CD14-positive monocyte (primary cell): Measurements from ENCODE around the gene RGS7. TPM values are rescaled to one million over a fixed set of nuclear protein-coding genes. Genes with fewer than 3 reads are reported as not detected.

Experiments used
- DNase-seq, 3 donors: peaks; one replicate each; pipeline ENCODE4 v3.0.0-alpha.2; 2011 to 2022
- H2AFZ ChIP-seq: 2 replicates; pipeline ENCODE4 v1.6.0; 2012; ENCODE audit warnings: mild to moderate bottlenecking, low read depth, low read length, inconsistent platforms; ENCODE audit not compliant: insufficient read depth, poor library complexity, severe bottlenecking
- H3K27ac ChIP-seq, 2 donors: 1 replicate in 1 of 2; 2 replicates in 1 of 2; pipeline ENCODE4 v1.5.1; 2012 to 2013; ENCODE audit warnings: low read length in 2 of 2, control low read depth in 1 of 2, inconsistent platforms in 1 of 2, low read depth in 1 of 2, mild to moderate bottlenecking in 1 of 2
- H3K27me3 ChIP-seq, 2 donors: one replicate each; pipeline versions ENCODE4 v1.6.0 to v1.6.1; 2011 to 2013; ENCODE audit warnings: low read length in 2 of 2; ENCODE audit not compliant: control insufficient read depth in 2 of 2, insufficient read depth in 2 of 2
- H3K36me3 ChIP-seq, 2 donors: replicated peaks in 1 of 2; 1 replicate in 1 of 2; 2 replicates in 1 of 2; pipeline versions ENCODE4 v1.5.1 to v1.6.1; 2012 to 2013; ENCODE audit warnings: low read length in 2 of 2, control low read depth in 1 of 2, inconsistent platforms in 1 of 2, mild to moderate bottlenecking in 1 of 2; ENCODE audit not compliant: insufficient read depth in 2 of 2, control insufficient read depth in 1 of 2
- H3K4me1 ChIP-seq, 2 donors: 1 replicate in 1 of 2; 2 replicates in 1 of 2; pipeline versions ENCODE4 v1.5.1 to v1.6.1; 2012 to 2013; ENCODE audit warnings: low read length in 2 of 2, control low read depth in 1 of 2, inconsistent platforms in 1 of 2, mild to moderate bottlenecking in 1 of 2, moderate library complexity in 1 of 2; ENCODE audit not compliant: insufficient read depth in 2 of 2, control insufficient read depth in 1 of 2
- H3K4me2 ChIP-seq: replicated peaks from 2 replicates; pipeline ENCODE3; 2012; ENCODE audit warnings: low read length, moderate library complexity, mild to moderate bottlenecking; ENCODE audit not compliant: poor library complexity, severe bottlenecking; ENCODE audit errors: extremely low read depth
- H3K4me3 ChIP-seq, 3 experiments: fragments of 200-600 bp in 1 of 3; sonication (generic) in 1 of 3; replicated peaks in 1 of 3; 1 replicate in 2 of 3; 2 replicates in 1 of 3; pipeline ENCODE4 v1.5.1; 2011 to 2013; ENCODE audit warnings: low read length in 3 of 3, mild to moderate bottlenecking in 3 of 3, control low read depth in 2 of 3, low read depth in 2 of 3, inconsistent platforms in 1 of 3, moderate library complexity in 1 of 3
- H3K79me2 ChIP-seq: 2 replicates; pipeline ENCODE4 v1.6.0; 2012; ENCODE audit warnings: mild to moderate bottlenecking, control low read depth, inconsistent platforms, low read length, moderate library complexity; ENCODE audit not compliant: insufficient read depth
- H3K9ac ChIP-seq: 2 replicates; pipeline ENCODE4 v1.6.0; 2017; ENCODE audit warnings: low read length, mild to moderate bottlenecking; ENCODE audit not compliant: insufficient read depth, poor library complexity, severe bottlenecking
- H3K9me3 ChIP-seq, 2 donors: replicated peaks in 1 of 2; 1 replicate in 1 of 2; 2 replicates in 1 of 2; pipeline versions ENCODE4 v1.5.1 to v1.6.1; 2012 to 2013; ENCODE audit warnings: low read length in 2 of 2, control low read depth in 1 of 2; ENCODE audit not compliant: control insufficient read depth in 1 of 2, insufficient read depth in 1 of 2
- H4K20me1 ChIP-seq: 2 replicates; pipeline ENCODE4 v1.6.0; 2012; ENCODE audit warnings: mild to moderate bottlenecking, low read length, control low read depth, moderate library complexity; ENCODE audit not compliant: insufficient read depth
- H3K27ac Mint-ChIP-seq, 7 donors: one replicate each; pipeline ENCODE4 v1.8.0; 2020; ENCODE audit warnings: mild to moderate bottlenecking in 7 of 7, mixed read lengths in 7 of 7, moderate library complexity in 6 of 7, inconsistent platforms in 2 of 7
- H3K27me3 Mint-ChIP-seq, 3 donors: one replicate each; pipeline ENCODE4 v1.8.0; 2021 to 2022; ENCODE audit warnings: low read depth in 3 of 3, mild to moderate bottlenecking in 3 of 3, mixed read lengths in 3 of 3, moderate library complexity in 3 of 3, inconsistent platforms in 1 of 3
- H3K36me3 Mint-ChIP-seq, 2 donors: one replicate each; pipeline ENCODE4 v1.8.0; 2020; ENCODE audit warnings: mixed read lengths in 2 of 2, inconsistent platforms in 1 of 2, mild to moderate bottlenecking in 1 of 2
- H3K4me1 Mint-ChIP-seq: one replicate; pipeline ENCODE4 v1.8.0; 2020; ENCODE audit warnings: mild to moderate bottlenecking, mixed read lengths
- H3K4me3 Mint-ChIP-seq, 2 donors: one replicate each; pipeline ENCODE4 v1.8.0; 2020; ENCODE audit warnings: mild to moderate bottlenecking in 2 of 2, mixed read lengths in 2 of 2, moderate library complexity in 1 of 2
- H3K9me3 Mint-ChIP-seq, 7 donors: one replicate each; pipeline ENCODE4 v1.8.0; 2020 to 2022; ENCODE audit warnings: mixed read lengths in 7 of 7, mild to moderate bottlenecking in 6 of 7, moderate library complexity in 6 of 7, inconsistent platforms in 2 of 7
- CTCF ChIP-seq: fragments of 200-600 bp; IDR thresholded peaks from one replicate; pipeline ENCODE4 v1.8.0; 2022; ENCODE audit warnings: antibody characterized with exemption, mild to moderate bottlenecking
- WGBS: methylation state at CpG from one replicate; pipeline ENCODE4 v1.1.5; 2013; ENCODE audit warnings: missing lambda C conversion rate; ENCODE audit not compliant: insufficient coverage; 5-methylcytosine and 5-hydroxymethylcytosine counted together
- intact Hi-C, 2 donors: fragments of 100-400 bp; cut with micrococcal nuclease; formaldehyde crosslinking; loops; one replicate each; pipeline versions ENCODE4 v1.15.0 to v1.15.1; 2023
- polyA plus RNA-seq, 3 donors: library from polyadenylated mRNA; depleted of rRNA in 1 of 3; unstranded in 2 of 3; stranded (reverse) in 1 of 3; fragments of 300-500 nt in 2 of 3; fragments of >200 nt in 1 of 3; fragmentation: Illumina TruSeq in 2 of 3; gene quantifications; 1 replicate in 2 of 3; 2 replicates in 1 of 3; pipeline ENCODE4 v1.2.3, GENCODE V29; 2012 to 2021

Gene RGS7
- polyA plus RNA-seq, 3 donors: not detected

DNA sequence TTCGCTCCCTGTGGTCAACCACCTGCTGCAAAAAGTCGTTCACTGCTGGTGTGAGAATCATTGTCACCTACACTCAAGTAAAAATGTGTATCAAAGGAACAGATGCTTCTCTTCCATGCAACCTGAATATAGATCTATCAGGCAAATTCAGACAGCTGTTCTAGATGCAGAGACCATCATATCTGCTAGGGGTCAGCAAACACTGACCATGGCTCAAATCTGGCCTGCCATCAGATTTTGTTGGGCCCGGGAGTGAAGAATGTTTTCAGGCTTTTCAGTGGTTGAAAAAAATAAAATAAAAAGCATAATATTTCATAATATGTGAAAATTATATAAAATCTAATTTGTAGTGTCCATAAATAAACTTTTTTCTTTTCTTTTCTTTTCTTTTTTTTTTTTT is 199.6 kb downstream of the RGS7 start:
- Histone ChIP-seq H4K20me1 (no peaks in the 10 kb centered on the region), H3K27me3 (no peaks in the 10 kb centered on the region), H3K9ac (no peak overlapping the region), H3K9me3 (peaks cover 0 to 3% of the 10 kb centered on the region in 2 donors), H3K4me3 (no peak overlapping the region), H2AFZ (no peak overlapping the region), H3K4me1 (no peaks in the 10 kb centered on the region), H3K27ac (no peak overlapping the region), H3K4me2 (no peak overlapping the region), H3K36me3 (no peaks in the 10 kb centered on the region), H3K79me2 (no peaks in the 10 kb centered on the region)
- intact Hi-C loops: no loop called here
- Mint-ChIP-seq H3K9me3 (peaks cover 0 to 16% (median 2%) of the 10 kb centered on the region in 7 donors), H3K27me3 (peaks cover 0 to 3% (median 2%) of the 10 kb centered on the region in 3 donors), H3K4me3 (no peak overlapping the region), H3K27ac (no peak overlapping the region), H3K36me3 (no peaks in the 10 kb centered on the region), H3K4me1 (no peaks in the 10 kb centered on the region)
- DNase-seq: no peak
- no CpG with 5 or more reads among the region's 3 CpGs for whole genome bisulfite sequencing
- TF ChIP-seq CTCF: no peak

DNA sequence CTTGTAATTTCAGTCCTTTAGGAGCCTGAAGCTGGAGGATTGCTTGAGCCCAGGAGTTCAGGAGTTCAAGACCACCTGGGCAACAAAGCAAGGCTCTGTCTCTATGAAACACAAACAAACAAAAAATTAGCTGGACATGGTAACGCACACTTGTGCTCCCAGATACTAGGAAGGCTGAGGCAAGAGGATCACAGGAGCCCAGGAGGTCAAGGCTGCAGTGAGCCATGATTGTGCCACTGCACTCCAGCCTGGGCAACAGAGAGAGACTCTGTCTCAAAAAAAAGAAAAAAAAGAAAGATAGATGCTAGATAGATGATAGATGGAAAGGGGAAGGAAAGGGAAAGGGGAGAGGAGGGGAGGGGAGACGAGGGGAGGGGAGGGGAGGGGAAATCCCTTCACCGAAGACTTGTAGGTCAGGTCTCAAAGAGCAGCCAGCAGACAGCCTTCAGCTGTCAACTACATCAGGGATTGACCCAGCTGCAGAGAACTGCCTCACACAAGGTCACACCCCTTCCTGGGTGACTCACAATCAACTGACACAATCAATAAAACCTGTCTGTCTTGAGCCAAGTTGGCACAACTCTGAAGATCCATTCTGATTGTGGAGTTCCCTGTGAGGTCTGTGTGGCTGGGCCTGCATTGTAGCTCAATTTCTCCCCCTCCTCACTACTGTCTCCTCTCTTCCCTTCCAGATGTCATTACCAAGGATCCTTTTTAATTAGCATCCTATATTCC is 200.6 kb downstream of the RGS7 start:
- WGBS: 100% methylated on average over 1 of the region's 3 CpGs
- Mint-ChIP-seq H3K4me1 (no peaks in the 10 kb centered on the region), H3K36me3 (no peaks in the 10 kb centered on the region), H3K9me3 (peaks cover 0 to 11% (median 2%) of the 10 kb centered on the region in 7 donors), H3K4me3 (no peak overlapping the region), H3K27ac (peak overlapping the region in 1 of 7 donors; percentile 22), H3K27me3 (peaks cover 0 to 3% (median 2%) of the 10 kb centered on the region in 3 donors)
- no peak overlapping the region for H3K9ac ChIP-seq
- no peak overlapping the region for H3K4me3 ChIP-seq
- no peaks in the 10 kb centered on the region for H3K27me3 ChIP-seq
- intact Hi-C loops: no loop called here
- no peak overlapping the region for H2AFZ ChIP-seq
- H3K9me3 ChIP-seq: peaks cover 0 to 5% of the 10 kb centered on the region in 2 donors
- no peaks in the 10 kb centered on the region for H4K20me1 ChIP-seq
- no peak overlapping the region for H3K4me2 ChIP-seq
- DNase-seq: no peak
- no peaks in the 10 kb centered on the region for H3K4me1 ChIP-seq
- H3K27ac ChIP-seq: no peak overlapping the region
- H3K36me3 ChIP-seq: no peaks in the 10 kb centered on the region
- no peak for TF ChIP-seq CTCF
- no peaks in the 10 kb centered on the region for H3K79me2 ChIP-seq
